Thyroid gland (tissue), 4 donors: ENCODE results near the gene SYNPO. TPM values are rescaled to one million over a fixed set of nuclear protein-coding genes. Genes with fewer than 3 reads are reported as not detected.

Experiments used
- DNase-seq, 2 donors: peaks; one replicate each; pipeline ENCODE4 v3.0.0-alpha.2; 2019
- H3K27ac ChIP-seq, 3 donors: fragments of 200-600 bp; sonication (generic); 1 replicate in 2 of 3; 2 replicates in 1 of 3; pipeline ENCODE4 v1.5.1; 2016 to 2019; ENCODE audit warnings: mild to moderate bottlenecking in 1 of 3, moderate library complexity in 1 of 3
- H3K27me3 ChIP-seq: fragments of 200-600 bp; sonication (generic); one replicate; pipeline ENCODE4 v1.5.1; 2019
- H3K36me3 ChIP-seq, 2 donors: fragments of 200-600 bp; sonication (generic); one replicate each; pipeline ENCODE4 v1.5.1; 2016 to 2019
- H3K4me1 ChIP-seq, 2 donors: fragments of 200-600 bp; sonication (generic); one replicate each; pipeline ENCODE4 v1.5.1; 2017 to 2019
- H3K4me3 ChIP-seq, 3 donors: fragments of 200-600 bp; sonication (generic); replicated peaks in 1 of 3; 1 replicate in 2 of 3; 2 replicates in 1 of 3; pipeline ENCODE4 v1.5.1; 2016; ENCODE audit warnings: mild to moderate bottlenecking in 1 of 3
- H3K9me3 ChIP-seq: fragments of 200-600 bp; sonication (generic); one replicate; pipeline ENCODE4 v1.5.1; 2017
- CTCF ChIP-seq, 6 experiments: fragments of 200-600 bp in 3 of 6; fragments of 450-650 bp in 3 of 6; sonication (generic) in 3 of 6; IDR thresholded peaks; one replicate each; pipeline ENCODE4 v1.5.1; 2016 to 2019; ENCODE audit warnings: antibody characterized with exemption in 6 of 6, mild to moderate bottlenecking in 2 of 6, inconsistent platforms in 1 of 6, moderate library complexity in 1 of 6
- POLR2A ChIP-seq, 2 donors: fragments of 450-650 bp; IDR thresholded peaks; one replicate each; pipeline ENCODE4 v1.6.1; 2017; ENCODE audit warnings: antibody characterized with exemption in 2 of 2, mild to moderate bottlenecking in 2 of 2, moderate library complexity in 1 of 2
- WGBS, 2 donors: methylation state at CpG; one replicate each; pipeline ENCODE4 v1.1.5; 2017; 5-methylcytosine and 5-hydroxymethylcytosine counted together
- intact Hi-C: fragments of 100-400 bp; cut with DNase I; formaldehyde crosslinking; loops from one replicate; pipeline ENCODE4 v1.15.1; 2023
- total RNA-seq, 4 donors: library from RNA; depleted of rRNA; stranded (reverse); fragments of >200 nt; gene quantifications; one replicate each; pipeline ENCODE4 v1.2.3, GENCODE V29; 2016

The SYNPO gene
- total RNA-seq, 4 donors from 2014 or later: 8.8 to 19.3 (median 14.1) TPM

- Histone ChIP-seq H3K9me3 (no peaks in the 10 kb centered on the region), H3K27me3 (no peaks in the 10 kb centered on the region), H3K36me3 (no peaks in the 10 kb centered on the region), H3K27ac (peak overlapping the region; percentile 77 to 87 (median 78)), H3K4me1 (peaks cover 45 to 81% of the 10 kb centered on the region in 2 donors), H3K4me3 (no peak overlapping the region)
- TF ChIP-seq CTCF (IDR thresholded peaks at IDR 0.05): no peak
- no peak for TF ChIP-seq POLR2A (IDR thresholded peaks at IDR 0.05)
- DNase-seq: peak; percentile 29 to 30
- WGBS, 2 donors: 80 to 81% methylated on average over 12 of the region's 12 CpGs
- intact Hi-C loops: no loop called here
Observed at GRCh38 chr5:150642991-150643710, 2.7 kb downstream of the SYNPO start.

GRCh38 chr5:150644058-150644457 is 3.6 kb downstream of the SYNPO start:
- Histone ChIP-seq H3K27me3 (no peaks in the 10 kb centered on the region), H3K4me1 (peaks cover 41 to 76% of the 10 kb centered on the region in 2 donors), H3K36me3 (peaks cover 0 to 7% of the 10 kb centered on the region in 2 donors), H3K27ac (peak overlapping the region in 2 of 3 donors; percentile 63 to 78), H3K9me3 (no peaks in the 10 kb centered on the region), H3K4me3 (no peak overlapping the region)
- DNase-seq: no peak
- WGBS, 2 donors: 81 to 82% methylated on average over 5 of the region's 5 CpGs
- intact Hi-C loops: no loop called here
- TF ChIP-seq POLR2A (IDR thresholded peaks at IDR 0.05) (no peak), CTCF (IDR thresholded peaks at IDR 0.05) (no peak)

GRCh38 chr5:150644514-150644913 is 4.1 kb downstream of the SYNPO start:
- H3K27me3 ChIP-seq: no peaks in the 10 kb centered on the region
- DNase-seq: no peak
- TF ChIP-seq POLR2A (IDR thresholded peaks at IDR 0.05): no peak
- TF ChIP-seq CTCF (IDR thresholded peaks at IDR 0.05): no peak
- peaks cover 41 to 71% of the 10 kb centered on the region in 2 donors for H3K4me1 ChIP-seq
- no peak overlapping the region for H3K4me3 ChIP-seq
- H3K9me3 ChIP-seq: no peaks in the 10 kb centered on the region
- 50 to 51% methylated on average over 2 of the region's 2 CpGs for WGBS, 2 donors
- intact Hi-C loops: no loop called here
- peak overlapping the region in 2 of 3 donors; percentile 63 for H3K27ac ChIP-seq
- peaks cover 0 to 12% of the 10 kb centered on the region in 2 donors for H3K36me3 ChIP-seq

- Histone ChIP-seq H3K27me3 (no peaks in the 10 kb centered on the region), H3K4me3 (no peak overlapping the region), H3K36me3 (peaks cover 5 to 14% of the 10 kb centered on the region in 2 donors), H3K4me1 (peaks cover 41 to 64% of the 10 kb centered on the region in 2 donors), H3K9me3 (no peaks in the 10 kb centered on the region), H3K27ac (peak overlapping the region in 2 of 3 donors; percentile 63)
- WGBS, 2 donors: 52 to 56% methylated on average over 4 of the region's 4 CpGs
- intact Hi-C loops: no loop called here
- TF ChIP-seq POLR2A (IDR thresholded peaks at IDR 0.05): no peak
- TF ChIP-seq CTCF (IDR thresholded peaks at IDR 0.05): no peak
- DNase-seq: peak; percentile 78 to 83
Observed at GRCh38 chr5:150645070-150645700, 4.7 kb downstream of the SYNPO start.
